ENCODE measurements around the gene SPPL2C. TPM values are rescaled to one million over a fixed set of nuclear protein-coding genes. Genes with fewer than 3 reads are reported as not detected.

Gene SPPL2C
- total and polyA plus RNA-seq, 7 donors: 0.60 TPM; not detected in 6

- no peak for TF ChIP-seq CTCF (IDR thresholded peaks at IDR 0.05)
- TF ChIP-seq POLR2AphosphoS5 (IDR thresholded peaks at IDR 0.05): no peak
- no peak for TF ChIP-seq EP300 (IDR thresholded peaks at IDR 0.05)
- no peak for TF ChIP-seq POLR2A (IDR thresholded peaks at IDR 0.05)
- intact Hi-C loops (cut with DNase I): no loop called here
- WGBS, 2 donors: 72 to 83% methylated on average over 3 of the region's 3 CpGs
- no peak for DNase-seq
- H3K27me3 ChIP-seq: no peaks in the 10 kb centered on the region
- peaks cover 0 to 3% (median 0%) of the 10 kb centered on the region in 4 donors for H3K9me3 ChIP-seq
- no peaks in the 10 kb centered on the region for H3K4me1 ChIP-seq
- H3K36me3 ChIP-seq: no peaks in the 10 kb centered on the region
- no peak overlapping the region for H3K27ac ChIP-seq
- H3K4me3 ChIP-seq: no peak overlapping the region
Measured at GRCh38 chr17:45876539-45876938, 31.9 kb downstream of the SPPL2C start.

- 51 to 70% methylated on average over 1 of the region's 1 CpG for WGBS, 2 donors
- no peak for DNase-seq
- no peaks in the 10 kb centered on the region for H3K36me3 ChIP-seq
- H3K27me3 ChIP-seq: no peaks in the 10 kb centered on the region
- H3K9me3 ChIP-seq: peaks cover 0 to 3% (median 0%) of the 10 kb centered on the region in 4 donors
- no peaks in the 10 kb centered on the region for H3K4me1 ChIP-seq
- intact Hi-C loops (cut with DNase I): no loop called here
- no peak overlapping the region for H3K27ac ChIP-seq
- TF ChIP-seq EP300 (IDR thresholded peaks at IDR 0.05) (no peak), CTCF (IDR thresholded peaks at IDR 0.05) (no peak), POLR2AphosphoS5 (IDR thresholded peaks at IDR 0.05) (no peak), POLR2A (IDR thresholded peaks at IDR 0.05) (no peak)
- H3K4me3 ChIP-seq: no peak overlapping the region
Measured at GRCh38 chr17:45877467-45877866, 32.8 kb downstream of the SPPL2C start.

GRCh38 chr17:45883063-45883462 lies 38.4 kb downstream of the SPPL2C start:
- Histone ChIP-seq H3K4me3 (no peak overlapping the region), H3K9me3 (peaks cover 0 to 4% (median 1%) of the 10 kb centered on the region in 4 donors), H3K27ac (no peak overlapping the region), H3K36me3 (no peaks in the 10 kb centered on the region), H3K27me3 (no peaks in the 10 kb centered on the region), H3K4me1 (no peaks in the 10 kb centered on the region)
- 90 to 94% methylated on average over 2 of the region's 2 CpGs for WGBS, 2 donors
- DNase-seq: no peak
- no peak for TF ChIP-seq CTCF (IDR thresholded peaks at IDR 0.05)
- no peak for TF ChIP-seq EP300 (IDR thresholded peaks at IDR 0.05)
- no peak for TF ChIP-seq POLR2AphosphoS5 (IDR thresholded peaks at IDR 0.05)
- no peak for TF ChIP-seq POLR2A (IDR thresholded peaks at IDR 0.05)
- intact Hi-C loops (cut with DNase I): no loop called here

GRCh38 chr17:45886852-45887251 lies 42.2 kb downstream of the SPPL2C start:
- intact Hi-C loops (cut with DNase I): no loop called here
- H3K27me3 ChIP-seq: no peaks in the 10 kb centered on the region
- no peak overlapping the region for H3K4me3 ChIP-seq
- H3K9me3 ChIP-seq: peaks cover 0 to 4% (median 1%) of the 10 kb centered on the region in 4 donors
- H3K27ac ChIP-seq: no peak overlapping the region
- DNase-seq: no peak
- no peak for TF ChIP-seq CTCF (IDR thresholded peaks at IDR 0.05)
- TF ChIP-seq POLR2A (IDR thresholded peaks at IDR 0.05): no peak
- TF ChIP-seq EP300 (IDR thresholded peaks at IDR 0.05): no peak
- TF ChIP-seq POLR2AphosphoS5 (IDR thresholded peaks at IDR 0.05): no peak
- H3K4me1 ChIP-seq: no peaks in the 10 kb centered on the region
- H3K36me3 ChIP-seq: no peaks in the 10 kb centered on the region
- 81 to 87% methylated on average over 2 of the region's 2 CpGs for WGBS, 2 donors

GRCh38 chr17:45888392-45888791 lies 43.7 kb downstream of the SPPL2C start:
- H3K4me1 ChIP-seq: no peaks in the 10 kb centered on the region
- intact Hi-C loops (cut with DNase I): no loop called here
- no peak overlapping the region for H3K4me3 ChIP-seq
- H3K27me3 ChIP-seq: no peaks in the 10 kb centered on the region
- no peak for DNase-seq
- peaks cover 0 to 4% (median 1%) of the 10 kb centered on the region in 4 donors for H3K9me3 ChIP-seq
- WGBS, 2 donors: 52% methylated on average over 5 of the region's 5 CpGs
- TF ChIP-seq POLR2A (IDR thresholded peaks at IDR 0.05): no peak
- TF ChIP-seq POLR2AphosphoS5 (IDR thresholded peaks at IDR 0.05): no peak
- no peak for TF ChIP-seq CTCF (IDR thresholded peaks at IDR 0.05)
- TF ChIP-seq EP300 (IDR thresholded peaks at IDR 0.05): no peak
- no peaks in the 10 kb centered on the region for H3K36me3 ChIP-seq
- no peak overlapping the region for H3K27ac ChIP-seq

All from sigmoid colon (tissue), 7 donors.